ENCODE results near the gene RAVER2.
A peak's percentile ranks its signal among the peaks of the same experiment; 100 is the strongest.

The RAVER2 gene

DNA sequence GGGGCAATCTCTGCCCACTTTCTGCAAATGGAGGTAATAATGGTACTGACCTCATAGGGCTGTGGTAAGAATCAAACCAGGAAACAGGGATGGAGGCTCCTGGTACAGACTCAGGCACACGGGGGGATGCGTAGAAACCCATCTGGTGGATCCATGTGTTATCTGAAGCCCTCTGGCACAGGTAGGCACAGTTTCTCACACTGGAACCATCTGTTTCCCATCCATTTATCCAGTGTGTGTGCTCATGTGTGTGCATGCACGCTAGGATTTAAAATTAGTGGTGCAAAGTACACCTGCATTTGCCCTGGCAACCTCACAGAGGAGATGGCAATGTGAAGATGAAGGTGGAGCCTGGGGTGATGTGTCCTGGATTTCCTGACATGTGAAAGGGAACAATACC is 103.3 kb downstream of the RAVER2 start:
- no peak for DNase-seq

- DNase-seq = no peak
Measured at GRCh38 chr1:64848803-64849202, 103.9 kb downstream of the RAVER2 start.

- no peak for DNase-seq
Measured at GRCh38 chr1:64849942-64850341, 105.1 kb downstream of the RAVER2 start.

- no peak for DNase-seq
Measured at GRCh38 chr1:64850846-64851245, 106.0 kb downstream of the RAVER2 start.

DNA sequence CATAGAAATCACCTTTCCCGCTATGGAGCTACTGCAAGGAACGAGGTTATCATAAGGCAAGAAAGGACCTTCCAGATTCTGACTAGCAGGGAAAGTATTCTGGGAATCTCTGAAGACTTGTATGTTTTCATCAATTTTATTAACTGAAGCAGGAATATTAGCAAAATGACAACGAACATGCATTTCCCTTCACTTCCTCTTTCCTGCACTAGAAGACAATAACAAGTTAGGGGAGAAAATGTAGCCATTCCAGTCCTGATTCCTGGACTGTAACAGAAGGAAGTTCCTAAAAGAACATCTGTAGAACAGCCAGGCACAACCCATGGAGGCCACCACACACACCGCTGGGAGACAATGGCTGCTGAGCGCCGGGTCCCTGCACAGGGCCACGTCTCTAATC is 106.8 kb downstream of the RAVER2 start:
- DNase-seq = no peak

GRCh38 chr1:64854674-64855073 is 109.8 kb downstream of the RAVER2 start:
- no peak for DNase-seq

DNA sequence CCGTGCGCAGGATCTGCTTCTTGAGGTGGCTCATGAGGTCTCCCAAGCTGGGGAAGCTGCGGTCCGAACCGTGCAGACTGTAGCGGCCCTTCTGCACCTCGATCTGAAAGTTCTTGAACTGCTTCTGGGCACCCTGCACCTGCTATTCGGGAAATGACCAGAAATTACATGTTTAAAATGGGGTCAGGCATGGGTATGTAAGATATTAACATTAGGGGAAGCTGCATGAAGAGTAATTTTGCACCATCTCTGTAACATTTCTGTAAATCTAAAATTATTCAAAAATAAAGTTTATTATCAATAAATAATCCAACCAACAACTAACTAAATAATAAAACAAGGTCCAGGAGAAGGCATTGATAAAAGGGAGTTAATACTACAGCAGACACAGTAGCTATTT is 110.7 kb downstream of the RAVER2 start:
- DNase-seq = no peak

- DNase-seq = no peak
Measured at GRCh38 chr1:64856553-64856952, 111.7 kb downstream of the RAVER2 start.

GRCh38 chr1:64857347-64857746 is 112.5 kb downstream of the RAVER2 start:
- DNase-seq = no peak

DNA sequence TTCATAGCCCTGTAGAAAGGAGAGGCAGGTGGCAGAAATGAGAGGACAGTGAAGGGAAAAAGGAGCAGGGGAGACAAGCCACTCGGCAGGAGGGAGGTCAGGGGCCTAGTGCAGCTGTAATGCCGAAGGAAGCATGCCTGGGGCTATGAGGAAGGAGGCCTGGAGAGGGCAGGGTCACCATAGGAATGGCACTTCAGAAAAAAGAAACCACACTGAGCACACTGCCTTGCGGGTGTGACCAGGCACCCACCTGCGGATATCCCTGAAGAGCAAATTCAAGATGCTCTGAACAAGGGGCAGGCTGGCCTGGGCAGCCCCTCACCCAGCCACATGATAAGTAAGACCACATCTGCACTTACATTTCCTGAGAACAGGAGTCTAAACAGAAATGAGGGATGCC is 116.7 kb downstream of the RAVER2 start:
- DNase-seq = peak; percentile 30

DNA sequence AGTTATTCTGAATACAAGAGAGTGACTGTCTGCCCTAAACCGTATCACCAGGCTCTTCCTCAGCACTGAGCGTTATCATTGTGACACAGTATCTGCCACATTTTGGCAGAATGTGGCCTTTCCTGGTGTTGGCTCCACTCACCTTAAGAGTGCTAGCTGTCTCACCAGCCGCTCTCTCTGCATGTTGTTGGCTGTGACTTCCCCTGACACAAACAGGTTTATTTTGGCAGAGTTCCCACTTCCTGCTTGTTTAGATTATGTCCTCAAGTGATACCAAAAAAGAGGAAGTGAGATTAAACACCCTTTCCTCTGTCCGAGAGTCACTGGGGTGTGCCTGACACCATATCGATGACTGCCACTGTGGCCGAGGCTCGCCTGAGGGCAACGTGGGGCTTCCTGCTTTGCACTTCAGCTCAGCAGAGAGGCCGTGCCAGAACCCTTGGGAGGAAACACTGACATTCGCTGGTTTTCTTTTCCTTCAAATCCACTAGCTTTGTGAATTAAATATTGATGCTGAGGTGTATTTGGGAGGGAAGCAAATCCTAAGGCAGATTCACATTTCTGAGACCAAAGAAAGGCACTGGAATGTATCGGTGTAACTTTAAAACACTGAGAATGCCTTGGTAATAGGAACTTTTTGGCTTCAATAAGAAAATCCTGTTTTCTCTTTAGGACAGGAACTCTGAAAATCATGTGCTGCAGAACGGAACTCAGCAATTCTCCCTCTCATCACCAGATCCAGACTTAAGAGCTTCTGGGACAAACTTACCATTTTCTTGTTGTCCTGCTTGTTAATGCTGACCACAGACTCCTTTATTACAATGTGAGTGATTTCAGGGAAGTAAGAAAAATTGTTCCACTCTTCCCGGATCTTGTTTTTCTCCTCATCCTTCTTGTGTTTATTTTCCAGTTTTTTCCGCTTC is 119.4 kb downstream of the RAVER2 start:
- no peak for DNase-seq

DNA sequence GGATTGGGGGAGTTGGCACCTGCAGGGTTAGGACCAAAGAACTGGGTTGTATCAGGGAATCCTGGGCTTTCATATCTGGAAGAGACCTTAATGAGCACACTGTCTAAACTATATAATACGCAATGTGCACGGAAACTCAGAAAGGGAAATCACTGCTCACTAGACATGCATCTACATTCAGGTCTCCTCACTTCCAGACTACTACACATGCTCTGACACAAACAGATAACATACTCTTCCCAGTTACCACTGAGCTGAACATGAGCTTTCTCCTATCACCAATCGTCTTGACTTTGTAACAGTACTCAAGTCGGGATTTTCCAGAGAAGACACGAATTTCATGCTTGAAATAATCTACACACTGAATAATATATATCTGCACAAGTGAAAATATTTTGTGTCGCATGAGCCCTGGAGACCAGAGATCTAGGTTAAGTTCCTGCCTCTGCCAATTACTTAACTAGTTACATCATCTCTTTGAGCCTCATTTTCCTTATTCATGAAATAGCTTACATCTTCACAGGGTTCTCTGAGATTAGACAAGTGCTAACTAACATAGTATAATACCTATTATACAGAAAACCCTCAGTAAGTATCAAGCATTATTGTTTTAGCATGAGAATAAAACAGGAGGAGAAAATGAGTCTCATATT is 120.4 kb downstream of the RAVER2 start:
- no peak for DNase-seq

DNA sequence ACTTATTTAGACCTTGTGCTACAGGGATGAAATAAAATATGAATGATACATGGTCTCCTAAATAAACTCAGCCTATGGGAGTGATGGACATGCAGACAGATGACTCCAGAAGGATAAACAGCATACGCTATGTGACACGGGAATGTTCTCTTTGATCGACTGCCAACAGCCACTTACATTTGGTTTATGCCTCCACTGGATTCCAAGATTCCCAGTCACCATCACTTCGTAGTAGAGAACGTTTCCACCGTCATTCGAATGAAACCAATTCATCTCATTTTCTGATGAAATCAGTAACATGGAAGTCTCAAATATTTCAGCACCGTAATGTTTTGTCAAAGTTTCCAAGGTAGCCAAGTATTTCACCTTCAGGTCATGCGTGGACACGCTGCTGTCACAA is 121.8 kb downstream of the RAVER2 start:
- DNase-seq = peak; percentile 20

DNA sequence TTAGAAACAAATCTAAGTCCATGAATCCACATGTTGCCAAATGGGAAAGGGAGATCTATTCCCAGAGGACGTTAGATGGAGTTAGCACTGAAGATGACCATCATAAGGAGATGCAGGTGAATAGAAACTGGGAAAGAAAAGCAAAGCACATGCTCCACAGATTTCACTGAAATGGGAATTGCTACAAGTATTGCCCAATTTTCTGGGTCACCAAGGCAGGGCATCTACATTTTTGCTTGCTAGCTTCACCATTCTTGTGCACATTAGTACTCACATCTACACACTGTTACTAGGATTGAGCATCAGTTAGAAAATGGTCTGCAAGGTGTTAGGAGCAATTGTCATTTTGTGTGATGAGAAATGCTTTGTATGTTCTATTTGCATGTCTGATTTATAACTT is 122.4 kb downstream of the RAVER2 start:
- no peak for DNase-seq

- no peak for DNase-seq
Measured at GRCh38 chr1:64871256-64871655, 126.4 kb downstream of the RAVER2 start.

GRCh38 chr1:64872067-64872466 is 127.2 kb downstream of the RAVER2 start:
- DNase-seq = no peak

DNA sequence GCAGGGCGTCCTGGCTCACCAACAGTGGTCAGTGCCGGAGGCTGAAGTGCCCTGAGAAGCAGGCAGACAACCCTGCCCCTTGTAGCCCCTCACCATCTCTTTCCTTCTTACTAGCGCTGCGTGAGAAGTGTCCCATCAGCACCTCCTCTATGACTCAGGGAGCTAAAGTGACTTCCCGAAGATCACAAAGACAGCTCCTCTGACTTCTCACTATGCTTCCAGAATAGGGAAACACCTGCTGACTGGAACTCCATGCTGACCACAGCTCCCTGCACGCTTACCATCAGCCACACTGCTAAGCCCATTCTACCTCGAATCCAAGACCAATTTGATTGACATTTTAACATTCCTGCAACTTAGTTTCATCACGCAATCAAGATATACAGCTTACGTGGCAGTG is 128.7 kb downstream of the RAVER2 start:
- no peak for DNase-seq

- DNase-seq = no peak
Measured at GRCh38 chr1:64874666-64875065, 129.8 kb downstream of the RAVER2 start.

GRCh38 chr1:64875101-64875500 is 130.2 kb downstream of the RAVER2 start:
- no peak for DNase-seq

- no peak for DNase-seq
Measured at GRCh38 chr1:64875606-64876005, 130.7 kb downstream of the RAVER2 start.

GRCh38 chr1:64877151-64877550 is 132.3 kb downstream of the RAVER2 start:
- DNase-seq = no peak

- no peak for DNase-seq
Measured at GRCh38 chr1:64877598-64877997, 132.7 kb downstream of the RAVER2 start.

DNA sequence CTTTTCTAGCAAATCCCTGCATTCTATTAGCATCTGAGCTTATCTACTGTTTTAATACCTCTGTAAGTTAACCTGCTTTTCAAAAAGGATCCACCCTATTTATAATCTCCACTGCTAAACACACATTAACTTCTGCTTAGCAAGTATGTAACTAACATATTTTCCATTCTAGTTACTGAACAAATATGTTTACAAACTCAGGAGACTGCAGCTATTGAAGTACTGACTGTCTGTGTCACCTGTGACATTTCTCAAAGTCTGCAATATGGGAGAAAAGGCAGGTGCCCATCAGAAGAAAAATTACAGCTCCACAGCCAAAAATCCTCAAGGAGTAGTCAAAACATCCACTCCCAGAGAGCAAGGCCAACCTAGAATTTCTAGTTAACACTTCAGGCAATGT is 133.2 kb downstream of the RAVER2 start:
- no peak for DNase-seq

- no peak for DNase-seq
Measured at GRCh38 chr1:64878931-64879611, 134.2 kb downstream of the RAVER2 start.
